HG03520 (cell line): ENCODE measurements around the gene NCAN.
"Not testable (repeated sequence)": the region's sequence is repeated elsewhere in the genome, so short reads cannot be mapped to it uniquely, and the experiment has no call there.

Source experiments
- ATAC-seq: cut with Tn5 transposase; IDR thresholded peaks from one replicate; pipeline ENCODE4 v1.9.1; 2021; ENCODE audit warnings: mild to moderate bottlenecking, moderate library complexity; ENCODE audit not compliant: unreplicated experiment

NCAN gene

DNA sequence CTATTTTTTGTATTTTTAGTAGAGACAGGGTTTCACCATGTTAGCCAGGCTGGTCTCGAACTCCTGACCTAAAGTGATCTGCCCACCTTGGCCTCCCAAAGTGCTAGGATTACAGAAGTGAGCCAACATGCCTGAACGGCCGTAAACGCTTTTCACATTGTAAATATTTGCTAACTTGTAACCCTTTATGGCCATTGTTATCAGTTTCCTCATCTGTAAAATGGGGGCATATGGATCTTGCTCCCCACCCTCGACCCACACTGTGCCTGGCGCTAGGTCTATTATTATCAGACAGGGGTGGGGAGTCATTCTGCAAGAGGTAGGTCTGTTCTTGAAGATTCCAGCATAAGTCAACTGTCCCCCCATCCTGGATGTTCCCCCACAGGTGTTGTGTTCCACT is 11.9 kb downstream of the NCAN start:
- ATAC-seq: no peak

DNA sequence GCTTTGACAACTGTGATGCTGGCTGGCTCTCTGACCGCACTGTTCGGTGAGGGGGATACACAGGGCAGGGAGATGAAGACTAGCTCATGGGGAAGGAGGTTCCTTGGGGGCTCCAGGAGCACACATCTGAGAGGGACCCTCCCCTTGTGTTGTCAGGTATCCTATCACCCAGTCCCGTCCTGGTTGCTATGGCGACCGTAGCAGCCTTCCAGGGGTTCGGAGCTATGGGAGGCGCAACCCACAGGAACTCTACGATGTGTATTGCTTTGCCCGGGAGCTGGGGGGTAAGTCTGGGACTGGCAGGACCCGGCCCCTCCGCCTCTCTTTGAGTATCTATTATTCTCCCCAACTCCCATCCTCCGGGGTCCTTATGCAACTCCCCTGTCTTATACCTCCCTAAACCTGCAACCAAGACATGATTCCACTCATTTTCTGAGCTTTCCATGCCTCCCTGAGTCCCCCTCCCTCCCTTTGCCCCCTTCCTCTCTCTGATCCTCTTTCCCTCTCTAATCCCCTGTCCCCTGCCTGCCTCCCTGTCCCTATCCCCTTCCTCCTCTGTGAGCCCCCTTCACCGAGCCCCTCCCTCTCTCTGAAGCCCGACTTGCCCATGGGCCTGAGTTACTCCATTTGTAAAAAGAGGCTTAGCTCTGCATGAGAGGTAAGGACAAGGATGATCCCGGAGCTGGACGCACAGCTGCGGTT is 12.5 kb downstream of the NCAN start:
- ATAC-seq: no peak

DNA sequence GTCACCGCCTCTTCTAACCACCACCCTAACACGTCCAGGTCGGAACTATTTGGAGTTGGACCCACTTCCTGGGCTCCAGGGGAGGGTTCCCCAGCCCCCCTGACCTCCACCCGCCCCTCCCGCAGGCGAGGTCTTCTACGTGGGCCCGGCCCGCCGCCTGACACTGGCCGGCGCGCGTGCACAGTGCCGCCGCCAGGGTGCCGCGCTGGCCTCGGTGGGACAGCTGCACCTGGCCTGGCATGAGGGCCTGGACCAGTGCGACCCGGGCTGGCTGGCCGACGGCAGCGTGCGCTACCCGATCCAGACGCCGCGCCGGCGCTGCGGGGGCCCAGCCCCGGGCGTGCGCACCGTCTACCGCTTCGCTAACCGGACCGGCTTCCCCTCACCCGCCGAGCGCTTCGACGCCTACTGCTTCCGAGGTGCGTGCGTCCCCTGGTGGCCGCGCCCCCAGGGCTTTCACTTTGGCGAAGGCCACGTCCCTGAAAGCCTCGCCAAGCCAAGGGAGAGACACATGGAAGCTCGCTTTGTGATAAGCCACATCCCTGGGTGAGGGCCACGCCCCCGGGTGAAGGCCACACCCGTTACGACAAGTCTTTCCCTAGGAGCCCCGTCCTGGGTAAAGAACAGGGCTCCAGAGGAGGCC is 13.2 kb downstream of the NCAN start:
- ATAC-seq: no peak

DNA sequence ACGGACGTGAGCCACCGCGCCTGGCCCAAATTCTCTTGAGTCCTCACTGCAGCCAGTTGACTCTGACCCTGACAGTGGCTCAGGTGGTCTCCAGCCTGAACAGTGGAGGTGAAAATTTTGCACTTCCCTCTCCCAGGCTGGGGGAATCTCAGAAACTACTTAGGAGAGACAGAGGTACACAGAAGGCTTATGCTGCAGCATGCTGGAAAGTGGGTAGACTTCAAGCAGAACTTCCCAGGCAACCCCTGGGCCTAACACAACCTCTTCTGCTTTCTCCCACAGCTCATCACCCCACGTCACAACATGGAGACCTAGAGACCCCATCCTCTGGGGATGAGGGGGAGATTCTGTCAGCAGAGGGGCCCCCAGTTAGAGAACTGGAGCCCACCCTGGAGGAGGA is 14.4 kb downstream of the NCAN start:
- no peak for ATAC-seq

DNA sequence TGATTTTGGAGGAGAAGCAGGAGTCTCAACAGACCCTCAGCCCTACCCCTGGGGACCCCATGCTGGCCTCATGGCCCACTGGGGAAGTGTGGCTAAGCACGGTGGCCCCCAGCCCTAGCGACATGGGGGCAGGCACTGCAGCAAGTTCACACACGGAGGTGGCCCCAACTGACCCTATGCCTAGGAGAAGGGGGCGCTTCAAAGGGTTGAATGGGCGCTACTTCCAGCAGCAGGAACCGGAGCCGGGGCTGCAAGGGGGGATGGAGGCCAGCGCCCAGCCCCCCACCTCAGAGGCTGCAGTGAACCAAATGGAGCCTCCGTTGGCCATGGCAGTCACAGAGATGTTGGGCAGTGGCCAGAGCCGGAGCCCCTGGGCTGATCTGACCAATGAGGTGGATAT is 14.9 kb downstream of the NCAN start:
- ATAC-seq: no peak

DNA sequence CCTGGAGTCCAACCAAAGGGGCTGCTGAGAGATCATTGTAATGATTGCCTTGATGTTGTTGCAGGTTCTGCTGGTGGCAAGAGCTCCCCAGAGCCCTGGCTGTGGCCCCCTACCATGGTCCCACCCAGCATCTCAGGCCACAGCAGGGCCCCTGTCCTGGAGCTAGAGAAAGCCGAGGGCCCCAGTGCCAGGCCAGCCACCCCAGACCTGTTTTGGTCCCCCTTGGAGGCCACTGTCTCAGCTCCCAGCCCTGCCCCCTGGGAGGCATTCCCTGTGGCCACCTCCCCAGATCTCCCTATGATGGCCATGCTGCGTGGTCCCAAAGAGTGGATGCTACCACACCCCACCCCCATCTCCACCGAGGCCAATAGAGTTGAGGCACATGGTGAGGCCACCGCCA is 15.5 kb downstream of the NCAN start:
- ATAC-seq: no peak

DNA sequence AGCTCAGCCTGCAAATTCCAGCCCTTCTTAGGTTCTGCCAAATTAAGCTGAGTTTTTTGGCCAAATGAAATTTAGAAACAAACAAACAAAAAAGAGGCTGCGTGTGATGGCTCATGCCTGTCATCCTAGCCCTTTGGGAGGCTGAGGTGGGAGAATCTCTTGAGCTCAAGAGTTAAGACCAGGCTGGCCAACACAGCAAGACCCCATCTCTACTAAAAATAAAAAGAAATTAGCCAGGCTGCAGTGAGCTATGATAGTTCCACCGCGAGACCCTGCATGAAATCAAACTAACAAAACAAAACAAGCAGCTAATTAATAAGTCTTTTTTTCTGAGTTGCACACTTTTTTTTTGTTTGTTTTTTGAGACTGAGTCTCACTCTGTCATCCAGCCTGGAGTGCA is 17.9 kb downstream of the NCAN start:
- no peak for ATAC-seq

DNA sequence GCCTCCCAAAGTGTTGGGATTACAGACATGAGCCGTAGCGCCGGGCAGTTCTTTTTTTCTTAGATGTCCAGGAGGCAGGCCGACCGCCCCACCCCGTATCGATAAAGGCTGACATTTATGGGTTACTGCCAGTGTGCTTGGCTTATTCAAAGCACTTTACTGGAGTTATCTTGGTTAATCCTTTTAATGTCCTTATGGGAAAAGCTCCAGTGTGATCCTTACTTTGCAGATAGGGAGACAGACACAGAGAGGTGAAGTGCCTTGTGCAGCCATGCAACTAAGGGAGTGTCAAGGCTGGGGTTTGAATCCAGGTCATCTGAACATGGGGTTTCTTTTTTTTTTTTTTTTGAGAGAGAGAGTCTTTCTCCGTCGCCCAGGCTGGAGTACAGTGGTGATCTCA is 19.2 kb downstream of the NCAN start:
- no peak for ATAC-seq

DNA sequence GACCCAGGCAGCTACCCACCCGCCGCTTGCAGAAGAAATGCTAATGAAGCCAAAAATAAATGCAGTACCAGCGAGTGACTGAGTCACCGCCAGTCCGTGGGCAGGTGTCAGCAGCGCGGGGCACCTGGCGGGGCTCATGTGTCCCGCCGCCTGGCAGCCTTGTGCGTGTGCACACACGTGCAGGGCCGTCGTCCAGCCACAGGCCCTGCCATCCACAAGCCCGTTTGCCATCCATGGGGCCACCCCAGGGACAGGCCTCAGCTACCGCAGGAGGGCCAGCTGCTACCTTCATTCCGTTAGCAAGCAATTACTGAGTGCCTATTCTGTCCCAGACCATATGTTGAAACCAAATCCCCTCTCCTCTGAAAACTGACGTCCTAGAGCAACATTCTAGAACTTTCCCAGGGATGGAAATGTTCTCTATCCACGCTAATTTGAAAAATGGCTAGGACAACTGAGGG is 20.5 kb downstream of the NCAN start:
- no peak for ATAC-seq

DNA sequence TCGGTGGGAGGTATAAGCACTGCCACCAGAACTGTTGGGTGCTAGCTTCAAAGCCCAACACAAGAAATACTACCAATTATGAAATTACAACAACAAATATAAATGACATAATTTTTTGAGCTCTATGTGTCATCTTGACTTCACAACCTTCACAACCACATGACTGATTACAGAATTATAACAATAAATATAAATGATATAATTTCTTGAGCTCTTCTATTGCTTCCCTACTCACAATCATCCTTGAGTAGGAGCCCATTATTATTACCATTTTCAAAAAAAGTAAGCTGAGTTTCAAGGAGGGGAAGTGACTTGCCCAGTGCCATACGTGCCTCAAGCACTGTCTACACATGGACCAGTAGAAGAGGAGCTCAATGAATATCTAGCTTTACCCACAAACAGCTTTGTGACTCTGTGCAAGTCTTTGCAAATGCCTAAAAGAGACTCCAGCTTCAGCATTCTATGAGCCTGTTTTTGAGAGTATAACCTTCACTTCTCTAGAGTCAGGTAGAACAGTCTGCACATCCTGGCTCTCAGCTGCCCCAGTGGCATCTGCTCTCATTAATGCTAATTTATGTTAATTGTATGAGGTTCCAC is 22.6 kb downstream of the NCAN start:
- no peak for ATAC-seq

DNA sequence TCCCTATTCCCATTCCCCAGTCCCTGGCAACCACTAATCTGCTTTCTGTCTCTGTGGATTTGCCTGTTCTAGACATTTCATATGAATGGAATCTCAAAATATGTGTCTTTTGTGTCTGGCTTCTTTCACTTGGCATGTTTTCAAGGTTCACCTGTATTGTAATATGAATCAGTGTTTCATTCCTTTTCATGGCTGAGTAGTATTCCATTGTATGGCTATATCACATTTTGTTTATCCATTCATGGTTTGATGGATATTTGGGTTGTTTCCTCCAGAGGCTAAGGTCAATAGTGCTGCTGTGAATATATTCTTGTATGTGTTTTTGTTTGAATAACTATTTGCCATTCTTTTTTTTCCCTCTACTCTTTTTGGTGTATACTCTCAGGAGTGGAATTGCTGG is 24.4 kb downstream of the NCAN start:
- no peak for ATAC-seq

DNA sequence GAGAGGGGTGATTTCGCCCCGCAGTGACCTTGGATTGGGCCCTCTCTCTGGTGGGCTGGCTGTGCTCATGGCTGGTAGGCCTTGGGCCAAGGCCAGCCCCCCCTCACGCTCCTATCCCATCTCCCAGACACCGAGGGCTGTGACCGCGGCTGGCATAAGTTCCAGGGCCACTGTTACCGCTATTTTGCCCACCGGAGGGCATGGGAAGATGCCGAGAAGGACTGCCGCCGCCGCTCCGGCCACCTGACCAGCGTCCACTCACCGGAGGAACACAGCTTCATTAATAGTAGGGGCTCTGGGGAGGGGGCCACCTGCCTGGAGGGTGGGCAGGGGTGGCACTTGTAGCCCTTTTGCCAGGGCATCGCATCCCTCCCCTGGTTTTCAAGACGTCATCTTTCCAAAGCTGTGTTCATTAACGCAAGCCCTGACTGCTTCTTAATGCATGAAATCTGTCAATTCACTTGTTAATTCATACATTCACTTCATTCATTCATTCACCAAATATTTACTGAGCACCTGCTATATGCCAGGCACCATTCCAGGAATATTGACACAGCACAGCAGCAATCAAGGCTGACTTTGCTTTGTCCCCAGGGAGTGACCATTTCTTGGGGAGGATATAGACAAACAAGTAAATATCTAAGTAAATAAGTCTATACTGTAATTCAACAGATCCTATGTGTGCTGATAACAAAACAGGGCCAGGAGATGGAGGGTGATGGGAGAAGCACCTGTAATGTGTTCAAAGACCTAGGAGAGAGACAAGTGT is 26.6 kb downstream of the NCAN start:
- no peak for ATAC-seq

DNA sequence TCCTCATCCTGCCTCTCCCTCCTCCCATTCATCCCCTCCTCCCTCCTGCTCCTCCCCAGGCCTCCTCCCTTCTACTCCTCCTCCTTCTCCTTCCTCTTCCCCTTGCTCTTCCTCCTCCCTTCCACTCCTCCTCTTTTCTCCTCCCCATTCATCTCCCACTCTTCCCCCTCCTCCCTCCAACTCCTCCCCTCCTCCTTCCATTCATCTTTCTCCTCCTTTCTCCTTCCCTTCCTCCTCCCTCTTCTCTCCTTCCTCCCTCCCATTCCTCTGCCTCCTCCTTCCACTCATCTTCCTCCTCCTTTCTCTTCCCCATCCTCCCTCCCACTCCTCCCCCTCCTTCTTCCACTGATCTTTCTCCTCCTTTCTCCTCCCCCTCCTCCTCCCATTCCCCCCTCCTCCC is 27.9 kb downstream of the NCAN start:
- no peak for ATAC-seq

DNA sequence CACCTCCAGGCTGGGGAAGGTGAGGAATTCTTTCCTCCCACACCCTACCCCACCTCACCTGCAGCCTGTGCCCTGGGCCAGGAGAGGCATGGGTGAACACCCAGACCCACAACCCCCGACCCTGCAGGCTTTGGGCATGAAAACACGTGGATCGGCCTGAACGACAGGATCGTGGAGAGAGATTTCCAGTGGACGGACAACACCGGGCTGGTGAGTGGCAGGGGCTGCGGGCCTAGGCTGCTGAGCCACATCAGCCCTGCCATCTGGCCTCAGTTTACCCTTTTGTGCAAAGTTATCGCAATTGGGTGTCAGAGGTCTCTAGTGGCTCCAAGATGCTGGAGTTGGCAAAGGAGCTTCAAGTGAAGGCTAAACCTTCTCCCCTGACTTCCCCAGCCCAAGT is 28.7 kb downstream of the NCAN start:
- ATAC-seq: no peak

DNA sequence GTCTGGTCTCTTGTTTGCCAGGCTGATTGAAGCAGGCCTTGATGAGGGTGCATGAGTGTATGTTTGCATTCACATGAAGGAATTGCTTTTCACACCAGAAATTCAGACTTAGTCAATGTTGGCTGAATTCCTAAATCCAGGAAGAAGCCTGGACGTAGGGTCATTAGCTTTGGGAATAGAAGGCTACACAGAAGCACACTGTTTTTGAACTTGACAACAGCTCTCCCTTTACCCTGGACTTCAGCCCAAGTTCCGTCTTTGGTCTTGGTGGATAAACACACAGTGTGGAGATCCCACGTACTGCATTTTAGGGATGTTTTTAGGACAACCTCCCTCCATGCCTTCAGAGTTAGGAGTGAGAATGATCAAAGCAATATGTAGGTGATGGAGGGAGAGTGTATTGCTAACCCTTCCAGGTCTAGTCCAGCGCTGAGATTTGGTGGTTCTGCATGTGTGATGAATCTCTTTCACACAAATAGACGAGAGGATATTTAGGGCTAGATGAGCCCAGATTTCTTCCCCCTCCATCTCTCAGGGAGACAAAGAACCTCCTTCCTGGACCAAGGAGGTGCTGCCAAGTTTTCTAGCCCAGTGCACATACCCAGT is 38.5 kb downstream of the NCAN start:
- no peak for ATAC-seq

DNA sequence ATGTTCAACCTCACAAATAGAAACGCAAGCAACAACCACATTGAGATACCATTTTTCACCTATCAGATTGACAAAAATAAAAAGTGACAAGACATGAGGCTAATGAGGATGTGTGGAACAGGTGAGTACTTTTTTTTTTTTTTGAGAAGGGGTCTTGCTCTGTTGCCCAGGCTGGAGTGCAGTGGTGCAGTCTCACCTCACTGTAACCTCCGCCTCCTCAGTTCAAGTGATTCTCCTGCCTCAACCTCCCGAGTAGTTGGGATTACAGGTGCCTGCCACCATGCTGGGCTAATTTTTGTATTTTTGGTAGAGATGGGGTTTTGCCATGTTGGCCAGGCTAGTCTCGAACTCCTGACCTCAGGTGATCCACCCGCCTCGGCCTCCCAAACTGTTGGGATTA is 41.7 kb downstream of the NCAN start:
- not testable (repeated sequence) for ATAC-seq

DNA sequence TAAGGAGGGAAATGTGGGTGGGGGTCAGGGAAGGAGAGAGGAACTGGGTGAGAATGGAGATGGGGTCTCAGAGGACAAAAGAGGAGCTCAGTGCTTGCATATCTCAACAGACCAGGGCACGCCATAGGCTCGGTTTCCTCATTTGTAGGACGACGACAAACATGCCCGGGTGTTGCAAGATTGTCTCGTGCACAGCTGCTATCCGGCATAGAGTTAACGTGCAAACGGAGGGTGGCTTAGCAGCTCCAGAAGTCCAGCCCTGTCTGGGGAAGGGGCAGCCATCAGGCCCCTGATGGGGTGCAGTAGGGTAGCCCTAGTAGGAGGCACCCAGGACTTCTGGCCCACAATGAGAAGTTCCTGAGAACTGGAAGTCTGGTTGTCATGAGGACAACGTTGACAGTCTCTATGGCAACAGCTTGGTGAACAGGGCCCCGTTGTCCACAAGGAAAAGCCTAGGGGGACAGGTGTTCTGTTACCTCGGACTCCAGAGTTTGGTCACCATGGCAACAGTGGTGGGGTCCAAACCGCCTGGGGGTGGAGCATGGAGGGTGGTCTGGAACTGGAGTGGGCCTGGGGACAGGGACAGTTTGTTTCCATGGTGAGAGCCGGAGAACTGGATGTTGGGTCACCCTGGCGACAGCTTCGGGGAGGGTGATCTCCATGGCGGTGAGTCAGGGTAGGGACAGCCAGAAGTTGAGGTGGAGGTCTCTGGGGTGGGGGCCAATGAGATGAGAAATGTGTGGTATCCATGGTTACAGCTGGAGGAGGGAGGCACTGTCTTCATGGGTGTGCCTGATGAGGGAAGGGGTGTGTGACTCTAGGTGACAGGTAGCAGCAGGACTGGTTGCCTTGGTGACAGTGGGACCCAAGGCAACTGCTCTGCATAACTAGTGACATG is 44.6 kb downstream of the NCAN start:
- no peak for ATAC-seq

DNA sequence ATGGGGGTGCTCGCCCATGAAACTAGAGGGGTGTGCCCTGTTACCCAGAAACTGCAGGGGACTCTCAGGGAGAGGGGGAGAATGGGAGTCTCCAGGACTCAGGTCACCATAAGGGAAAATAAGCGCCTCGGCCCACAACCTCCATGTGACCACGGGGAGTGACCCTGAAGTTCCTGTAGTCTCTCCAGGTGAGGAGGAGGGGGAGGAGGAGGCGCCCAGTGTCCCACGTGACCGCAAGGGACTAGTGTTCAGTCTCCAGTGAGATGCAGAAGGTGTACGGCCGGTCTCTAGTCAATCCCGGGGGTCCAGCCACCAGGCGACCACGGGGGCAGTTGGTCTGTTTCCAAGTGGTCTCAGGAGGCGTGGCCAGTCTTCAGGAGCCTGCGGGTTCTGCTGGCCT is 45.4 kb downstream of the NCAN start:
- ATAC-seq: no peak

DNA sequence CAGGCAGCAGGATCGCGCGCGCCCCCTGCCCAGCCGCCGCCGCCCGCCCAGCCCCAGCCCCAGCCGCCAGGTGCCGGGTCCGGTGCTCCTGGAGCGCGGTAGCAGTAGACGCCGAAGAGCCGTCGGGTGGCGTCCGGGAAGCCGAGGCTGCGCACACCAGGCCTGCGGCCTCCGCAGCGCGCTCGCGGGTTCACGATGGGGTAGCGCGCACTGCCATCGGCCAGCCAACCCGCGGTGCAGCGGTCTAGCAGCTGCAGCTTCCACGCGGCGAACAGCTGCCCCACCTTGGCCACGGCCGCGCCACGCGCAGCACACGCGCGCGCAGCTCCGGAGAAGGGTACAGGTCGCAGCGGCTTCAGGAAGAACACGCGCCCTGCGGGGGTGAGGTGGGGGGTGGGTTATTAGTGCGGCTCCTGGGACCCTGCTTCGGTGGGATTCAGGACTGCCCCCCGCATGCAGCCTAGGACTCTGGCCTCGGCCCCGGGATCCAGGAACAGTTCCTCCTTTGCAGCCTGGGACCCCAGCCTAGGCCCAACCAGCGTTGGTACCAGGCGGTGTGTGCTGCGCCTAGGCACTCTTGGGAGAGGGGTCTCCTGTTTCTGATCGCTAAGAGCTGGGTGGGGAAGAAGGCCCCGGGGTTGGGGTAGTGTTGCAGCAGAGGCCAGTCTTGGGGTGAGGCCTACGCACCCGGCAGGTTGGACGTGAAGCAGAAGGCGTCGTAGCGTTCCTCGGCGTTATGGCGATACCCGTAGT is 46.3 kb downstream of the NCAN start:
- ATAC-seq: no peak
